Measurements from ENCODE around the gene TMEM52. TPM values are rescaled to one million over a fixed set of nuclear protein-coding genes. Genes with fewer than 3 reads are reported as not detected.

The TMEM52 gene
- total and polyA plus RNA-seq, 2 of the 13 experiments (the other 11 are each of a cell fraction or from before 2014, with no cell fraction given): 13.2 to 18.7 TPM

- no peaks in the 10 kb centered on the region for H3K36me3 ChIP-seq (replicated peaks in 1 of 2; ENCODE audit: control insufficient read depth in 1 of 2, insufficient read depth in 2 of 2, low read length in 2 of 2)
- peaks cover 49% of the 10 kb centered on the region for H3K4me1 ChIP-seq (ENCODE audit: insufficient read depth, low read length)
- ChIA-PET POLR2A (interaction anchor here (1.1 to 4.3 kb wide), 2 partner anchors 10 to 31 kb away, joined by 5 to 18 read pairs; no protein-coding TSS in a partner anchor), CTCF (ENCODE audit: low intra/inter-chr PET ratio, low total read pairs) (no interaction called here)
- no peak for ATAC-seq
- no peak overlapping the region for H3K4me3 ChIP-seq (replicated peaks in 1 of 3; ENCODE audit: insufficient read depth in 1 of 3, low read depth in 2 of 3, low read length in 3 of 3)
- 46% methylated on average over 7 of the region's 9 CpGs for WGBS (ENCODE audit: low lambda C conversion rate)
- no peaks in the 10 kb centered on the region for H4K20me1 ChIP-seq (ENCODE audit: insufficient read depth, low read length)
- no peak overlapping the region for H3K4me2 ChIP-seq (ENCODE audit: low read depth, low read length)
- H3K9me3 ChIP-seq (ENCODE audit: low read length): no peaks in the 10 kb centered on the region
- no peak overlapping the region for H3K9ac ChIP-seq (ENCODE audit: insufficient read depth, low read depth, low read length)
- no peak for DNase-seq (ENCODE audit: low spot score)
- peaks cover 0 to 18% of the 10 kb centered on the region in 2 experiments; a peak in 3 of 5 replicates for H3K27me3 ChIP-seq (ENCODE audit: control insufficient read depth in 1 of 2, insufficient read depth in 2 of 2, low read length in 2 of 2)
- intact Hi-C loops (cut with micrococcal nuclease; ENCODE audit: unreplicated experiment) (no loop called here), in situ Hi-C loops (cut with HindIII; ENCODE audit: extremely low pct_ligation_motif_present, low pct_unique_long_range_greater_than_20kb) (no loop called here)
- no peak for FAIRE-seq
- no peaks in the 10 kb centered on the region for H3K79me2 ChIP-seq (ENCODE audit: insufficient read depth, low read length)
- TF ChIP-seq ZBTB39 (CRISPR knock-in tag; IDR thresholded peaks at IDR 0.05) (no peak), ZBTB43 (CRISPR knock-in tag; conservative IDR thresholded peaks at IDR 0.05) (no peak), PAX8 (CRISPR knock-in tag; IDR thresholded peaks at IDR 0.05; ENCODE audit: borderline replicate concordance) (no peak), LRRFIP1 (CRISPR knock-in tag; conservative IDR thresholded peaks at IDR 0.05) (no peak), THAP8 (CRISPR knock-in tag; IDR thresholded peaks at IDR 0.05; ENCODE audit: borderline replicate concordance) (no peak), ZKSCAN5 (CRISPR knock-in tag; IDR thresholded peaks at IDR 0.05) (no peak), ZNF580 (CRISPR knock-in tag; IDR thresholded peaks at IDR 0.05; ENCODE audit: borderline replicate concordance, low read depth) (no peak), FOXM1 (CRISPR knock-in tag; IDR thresholded peaks at IDR 0.05) (no peak), ZNF362 (CRISPR knock-in tag; IDR thresholded peaks at IDR 0.05; ENCODE audit: borderline replicate concordance) (no peak), ZBTB4 (CRISPR knock-in tag; IDR thresholded peaks at IDR 0.05; ENCODE audit: borderline replicate concordance) (no peak)
- H2AFZ ChIP-seq (ENCODE audit: low read length): no peak overlapping the region
- H3K27ac ChIP-seq (ENCODE audit: extremely low read length, insufficient read depth, low read length): no peak overlapping the region
- BruUV-seq (replicated peaks): no TSS peak
Observed at GRCh38 chr1:1954015-1954414, 34.9 kb upstream of the TMEM52 start.
